Measurements from ENCODE around the gene CSNK2A3.

GRCh38 chr11:11332141-11332710 is 20.8 kb downstream of the CSNK2A3 start:
- no peak for TF ChIP-seq POLR2A (IDR thresholded peaks at IDR 0.05; ENCODE audit: low read depth, low read length)
- no peak for TF ChIP-seq POLR2AphosphoS5 (IDR thresholded peaks at IDR 0.05; ENCODE audit: low read depth, low read length)

Measured in GM12892 (cell line).